NCI-H2227 (cell line): ENCODE results near the gene MLLT3.
A peak's percentile ranks its signal among the peaks of the same experiment; 100 is the strongest.

ENCODE experiments used
- DNase-seq: peaks from one replicate; lab custom pipeline; 2025; ENCODE audit not compliant: unreplicated experiment; lab: John Stamatoyannopoulos, UW

MLLT3 gene

GRCh38 chr9:20630241-20630943 is 8.1 kb upstream of the MLLT3 start:
- DNase-seq = no peak

- no peak for DNase-seq
Measured at GRCh38 chr9:20625003-20625349, 2.7 kb upstream of the MLLT3 start.

- DNase-seq = peak; percentile 86
Measured at GRCh38 chr9:20624201-20625002, 2.1 kb upstream of the MLLT3 start.

GRCh38 chr9:20623748-20624124 is 1.4 kb upstream of the MLLT3 start:
- DNase-seq = no peak

GRCh38 chr9:20623021-20623747 is 885 bp upstream of the MLLT3 start:
- no peak for DNase-seq

- DNase-seq = peak; percentile 90
Measured at GRCh38 chr9:20621471-20622329, 599 bp downstream of the MLLT3 start.

GRCh38 chr9:20620650-20621470 is 1.4 kb downstream of the MLLT3 start:
- DNase-seq = peak; percentile 46

- peak; percentile 15 for DNase-seq
Measured at GRCh38 chr9:20619487-20620200, 2.7 kb downstream of the MLLT3 start.

GRCh38 chr9:20618361-20618802 is 3.9 kb downstream of the MLLT3 start:
- DNase-seq = no peak

- DNase-seq = no peak
Measured at GRCh38 chr9:20616808-20617207, 5.5 kb downstream of the MLLT3 start.

GRCh38 chr9:20614602-20615216 is 7.6 kb downstream of the MLLT3 start:
- no peak for DNase-seq

GRCh38 chr9:20611691-20612287 is 10.5 kb downstream of the MLLT3 start:
- no peak for DNase-seq

GRCh38 chr9:20610591-20610990 is 11.7 kb downstream of the MLLT3 start:
- DNase-seq = no peak

- DNase-seq = no peak
Measured at GRCh38 chr9:20608582-20608981, 13.7 kb downstream of the MLLT3 start.

GRCh38 chr9:20606652-20607051 is 15.6 kb downstream of the MLLT3 start:
- DNase-seq = no peak

GRCh38 chr9:20604562-20604961 is 17.7 kb downstream of the MLLT3 start:
- no peak for DNase-seq

GRCh38 chr9:20603524-20604268 is 18.6 kb downstream of the MLLT3 start:
- no peak for DNase-seq

- no peak for DNase-seq
Measured at GRCh38 chr9:20601292-20601691, 21.0 kb downstream of the MLLT3 start.
